DMS53 treated with DMSO at 0.1 percent for 48 hours (cell line): ENCODE measurements around the gene ATP2B3.

Source experiments
- DNase-seq: peaks from one replicate; lab custom pipeline; 2025; ENCODE audit not compliant: unreplicated experiment; lab: John Stamatoyannopoulos, UW

ATP2B3 gene

GRCh38 chrX:153564047-153564606 is 46.7 kb downstream of the ATP2B3 start:
- DNase-seq, result no peak

GRCh38 chrX:153565996-153566580 is 48.6 kb downstream of the ATP2B3 start:
- DNase-seq, result no peak

GRCh38 chrX:153568451-153569011 is 51.1 kb downstream of the ATP2B3 start:
- no peak for DNase-seq

- DNase-seq, result no peak
Observed at GRCh38 chrX:153569475-153569874, 52.0 kb downstream of the ATP2B3 start.

- DNase-seq, result no peak
Observed at GRCh38 chrX:153571534-153571908, 54.1 kb downstream of the ATP2B3 start.

GRCh38 chrX:153572601-153573000 is 55.2 kb downstream of the ATP2B3 start:
- DNase-seq, result no peak

- no peak for DNase-seq
Observed at GRCh38 chrX:153573984-153574383, 56.5 kb downstream of the ATP2B3 start.

GRCh38 chrX:153576239-153576870 is 58.9 kb downstream of the ATP2B3 start:
- DNase-seq, result no peak

- DNase-seq, result no peak
Observed at GRCh38 chrX:153576961-153577360, 59.5 kb downstream of the ATP2B3 start.

GRCh38 chrX:153578200-153578835 is 60.9 kb downstream of the ATP2B3 start:
- no peak for DNase-seq

- no peak for DNase-seq
Observed at GRCh38 chrX:153578889-153579288, 61.4 kb downstream of the ATP2B3 start.

GRCh38 chrX:153580700-153581386 is 63.4 kb downstream of the ATP2B3 start:
- no peak for DNase-seq

- no peak for DNase-seq
Observed at GRCh38 chrX:153582896-153583295, 65.5 kb downstream of the ATP2B3 start.

GRCh38 chrX:153583433-153583832 is 66.0 kb downstream of the ATP2B3 start:
- DNase-seq, result no peak

GRCh38 chrX:153585827-153586226 is 68.4 kb downstream of the ATP2B3 start:
- no peak for DNase-seq

GRCh38 chrX:153587342-153587741 is 69.9 kb downstream of the ATP2B3 start:
- DNase-seq, result no peak

- no peak for DNase-seq
Observed at GRCh38 chrX:153588021-153588781, 70.8 kb downstream of the ATP2B3 start.

- no peak for DNase-seq
Observed at GRCh38 chrX:153588782-153589446, 71.5 kb downstream of the ATP2B3 start.

GRCh38 chrX:153590961-153591956 is 73.8 kb downstream of the ATP2B3 start:
- DNase-seq, result no peak
